Measurements from ENCODE around the gene PTPA. TPM values are rescaled to one million over a fixed set of nuclear protein-coding genes. Genes with fewer than 3 reads are reported as not detected.
A peak's percentile ranks its signal among the peaks of the same experiment; 100 is the strongest.

Gene PTPA
- total RNA-seq, 3 donors from 2014 or later: 95.3 to 109 (median 109) TPM

- TF ChIP-seq CTCF (IDR thresholded peaks at IDR 0.05): no peak
- H3K4me1 ChIP-seq (ENCODE audit: low read depth): no peaks in the 10 kb centered on the region
- intact Hi-C loops (cut with DNase I, micrococcal nuclease): no loop called here
- H3K4me3 ChIP-seq: no peak overlapping the region
- no peaks in the 10 kb centered on the region for H3K9me3 ChIP-seq
- DNase-seq (peak in 1 of 3 donors; percentile 18), ATAC-seq (no peak)
- no peaks in the 10 kb centered on the region for H3K36me3 ChIP-seq (ENCODE audit: low read depth)
These were observed 13.4 kb upstream of the PTPA start for GRCh38 chr9:129097671-129098306.

GRCh38 chr9:129098328-129098727, 12.9 kb upstream of the PTPA start:
- ATAC-seq: no peak
- H3K36me3 ChIP-seq (ENCODE audit: low read depth): no peaks in the 10 kb centered on the region
- H3K4me1 ChIP-seq (ENCODE audit: low read depth): no peaks in the 10 kb centered on the region
- peak in 1 of 3 donors; percentile 38 for DNase-seq
- no peak overlapping the region for H3K4me3 ChIP-seq
- H3K9me3 ChIP-seq: no peaks in the 10 kb centered on the region
- TF ChIP-seq CTCF (IDR thresholded peaks at IDR 0.05): no peak
- intact Hi-C loops (cut with DNase I, micrococcal nuclease): no loop called here

GRCh38 chr9:129100383-129101169, 10.6 kb upstream of the PTPA start:
- Histone ChIP-seq H3K4me3 (no peak overlapping the region), H3K9me3 (no peaks in the 10 kb centered on the region), H3K4me1 (ENCODE audit: low read depth) (no peaks in the 10 kb centered on the region), H3K36me3 (ENCODE audit: low read depth) (no peaks in the 10 kb centered on the region)
- no peak for TF ChIP-seq CTCF (IDR thresholded peaks at IDR 0.05)
- DNase-seq: no peak
- intact Hi-C loops (cut with DNase I, micrococcal nuclease): no loop called here
- ATAC-seq: no peak

- no peaks in the 10 kb centered on the region for H3K4me1 ChIP-seq (ENCODE audit: low read depth)
- no peak overlapping the region for H3K4me3 ChIP-seq
- DNase-seq (no peak), ATAC-seq (no peak)
- no peak for TF ChIP-seq CTCF (IDR thresholded peaks at IDR 0.05)
- H3K9me3 ChIP-seq: no peaks in the 10 kb centered on the region
- intact Hi-C loops (cut with DNase I, micrococcal nuclease): no loop called here
- no peaks in the 10 kb centered on the region for H3K36me3 ChIP-seq (ENCODE audit: low read depth)
These were observed 9.9 kb upstream of the PTPA start for GRCh38 chr9:129101279-129101678.

- peak in 1 of 3 donors; percentile 33 for DNase-seq
- ATAC-seq: no peak
- no peak for TF ChIP-seq CTCF (IDR thresholded peaks at IDR 0.05)
- no peaks in the 10 kb centered on the region for H3K36me3 ChIP-seq (ENCODE audit: low read depth)
- H3K4me1 ChIP-seq (ENCODE audit: low read depth): no peaks in the 10 kb centered on the region
- intact Hi-C loops (cut with DNase I, micrococcal nuclease): no loop called here
- no peaks in the 10 kb centered on the region for H3K9me3 ChIP-seq
- H3K4me3 ChIP-seq: no peak overlapping the region
These were observed 9.1 kb upstream of the PTPA start for GRCh38 chr9:129102095-129102525.

Data from mucosa of descending colon (tissue), 3 donors.